GM19238 (cell line): ENCODE data around the gene MIA2.
"Not testable (repeated sequence)": the region's sequence is repeated elsewhere in the genome, so short reads cannot be mapped to it uniquely, and the experiment has no call there.

Experiments
- DNase-seq: peaks from one replicate; pipeline ENCODE4 v3.0.0; 2011; ENCODE audit warnings: low spot score; ENCODE audit not compliant: insufficient read length

MIA2 gene

DNA sequence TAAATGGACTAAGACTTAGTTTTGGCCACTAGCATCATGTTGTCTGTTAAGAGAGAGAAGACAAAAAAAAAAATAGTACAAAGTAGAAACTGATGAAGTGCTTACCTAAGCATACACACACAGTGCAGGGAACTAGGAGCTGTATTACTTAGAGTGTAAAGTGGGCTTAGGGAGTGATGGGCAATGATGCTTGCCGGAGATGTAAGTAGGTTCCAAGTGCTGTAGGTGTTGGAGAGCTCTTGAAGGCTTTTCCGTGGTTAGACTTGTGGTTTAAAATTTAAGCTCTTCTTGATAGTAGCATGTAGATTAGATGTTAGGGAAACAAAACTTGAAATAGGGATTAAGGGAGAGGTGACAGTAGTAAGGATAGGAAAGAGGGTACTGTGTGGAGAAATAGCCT, 34.7 kb downstream of the MIA2 start:
- no peak for DNase-seq

DNA sequence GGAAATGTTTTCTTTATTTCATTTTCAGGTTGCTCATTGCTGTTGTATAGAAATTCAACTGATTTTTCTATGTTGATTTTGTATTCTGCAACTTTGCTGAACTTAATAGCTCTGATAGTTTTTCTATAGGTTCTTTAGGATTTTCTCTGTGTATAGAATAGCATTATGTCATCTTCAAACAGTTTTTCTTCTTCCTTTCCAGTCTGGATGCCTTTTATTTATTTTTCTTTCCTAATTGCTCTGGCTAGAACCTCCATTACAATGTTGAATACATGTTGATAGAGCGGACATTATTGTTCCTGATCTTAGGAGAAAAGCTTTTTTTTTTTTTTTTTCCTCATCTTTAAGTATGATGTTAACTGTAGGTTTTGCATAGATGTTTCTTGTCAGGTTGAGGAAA, 39.2 kb downstream of the MIA2 start:
- no peak for DNase-seq

DNA sequence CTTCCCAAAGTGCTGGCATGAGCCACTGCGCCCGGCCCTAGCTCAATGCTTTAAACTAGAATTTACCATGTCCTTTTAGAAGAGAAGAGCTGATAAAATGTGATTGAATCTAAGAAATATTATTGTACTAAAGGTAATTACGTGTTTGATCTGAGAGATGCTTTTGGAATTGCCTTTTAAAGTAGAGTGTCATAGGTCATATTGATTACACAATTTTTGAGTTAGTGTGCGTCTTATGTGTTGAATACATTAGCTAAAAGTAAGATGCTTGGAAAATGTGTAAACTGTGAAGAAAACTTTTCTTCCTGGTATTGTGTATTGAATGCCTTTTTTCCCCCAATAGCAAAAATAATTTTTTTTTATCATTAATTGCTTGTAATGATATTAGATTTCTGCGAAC, 41.7 kb downstream of the MIA2 start:
- DNase-seq, result no peak

DNA sequence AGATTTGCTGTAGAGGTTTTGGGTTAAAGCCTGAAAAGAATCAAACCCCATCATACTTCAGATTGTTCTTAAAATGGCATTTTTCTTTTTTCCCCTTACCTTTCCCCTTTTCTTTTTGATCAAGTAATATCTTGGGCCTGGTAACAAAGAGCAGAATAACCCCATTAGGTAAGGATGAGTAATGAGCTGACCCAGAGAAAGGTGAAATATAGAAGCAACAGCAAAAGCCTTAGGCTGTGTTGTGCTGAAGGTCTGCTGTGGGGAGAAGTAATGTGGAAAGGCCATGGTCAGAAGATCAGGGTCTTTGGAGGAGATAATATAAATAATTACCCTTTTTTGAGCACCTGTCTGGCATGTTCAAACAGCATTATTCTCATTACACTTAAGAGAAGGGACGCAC, 42.3 kb downstream of the MIA2 start:
- no peak for DNase-seq

DNA sequence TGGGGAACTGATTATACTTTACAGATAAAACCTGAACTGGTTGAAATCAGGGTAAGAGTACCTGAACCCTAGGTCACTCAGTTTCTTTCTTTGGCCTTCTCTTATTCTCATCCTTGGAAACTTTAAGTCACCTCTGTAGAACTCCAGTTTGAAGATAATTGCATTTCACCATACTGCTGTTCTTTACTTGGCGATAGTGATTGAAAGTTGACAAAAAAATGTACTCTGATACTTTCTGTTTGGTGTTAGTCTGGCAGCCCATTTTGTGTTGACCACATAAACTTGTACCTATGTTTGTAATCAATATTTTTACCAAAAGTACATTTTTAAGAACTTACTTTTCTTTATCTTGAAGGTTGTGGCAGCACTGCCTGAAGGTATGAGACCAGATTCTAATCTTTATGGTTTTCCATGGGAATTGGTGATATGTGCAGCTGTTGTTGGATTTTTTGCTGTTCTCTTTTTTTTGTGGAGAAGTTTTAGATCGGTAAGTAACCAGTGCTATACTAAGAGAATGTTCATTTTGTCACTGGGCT, 42.9 kb downstream of the MIA2 start:
- no peak for DNase-seq

DNA sequence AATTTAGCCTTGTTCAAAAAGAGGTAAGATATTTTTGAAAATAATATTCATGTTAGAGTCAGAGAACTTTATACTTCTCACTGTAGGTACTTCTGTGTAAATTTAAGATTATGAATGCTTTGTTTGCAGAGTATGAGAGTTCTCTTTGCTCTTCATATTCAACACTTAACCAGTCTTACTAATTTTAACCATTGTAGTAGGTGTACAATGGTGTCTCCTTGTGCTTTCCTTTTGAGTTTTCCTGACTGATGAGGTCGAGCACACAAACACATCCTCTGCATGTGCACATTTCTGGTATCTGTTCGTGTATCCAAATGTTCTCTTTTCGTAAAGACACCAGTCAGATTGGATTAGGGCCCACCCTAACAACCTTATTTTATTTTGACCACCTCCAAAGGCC, 45.8 kb downstream of the MIA2 start:
- DNase-seq, result no peak

DNA sequence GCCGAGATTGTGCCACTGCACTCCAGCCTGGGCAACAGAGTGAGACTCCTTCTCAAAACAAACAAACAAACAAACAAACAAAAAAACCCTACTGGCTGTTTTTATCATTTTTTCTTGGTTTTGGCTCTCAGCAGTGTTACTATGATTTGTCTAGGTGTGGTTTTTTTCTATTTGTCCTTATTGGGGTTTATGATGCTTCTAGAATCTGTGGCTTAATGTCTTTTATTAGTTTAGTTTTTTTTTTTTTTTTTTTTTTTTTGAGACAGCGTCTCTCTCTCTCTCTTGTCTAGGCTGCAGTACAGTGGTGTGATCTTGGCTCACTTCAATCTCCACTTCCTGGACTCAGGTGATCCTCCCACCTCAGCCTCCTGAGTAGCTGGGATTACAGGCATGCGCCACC, 47.0 kb downstream of the MIA2 start:
- DNase-seq, result not testable (repeated sequence)

DNA sequence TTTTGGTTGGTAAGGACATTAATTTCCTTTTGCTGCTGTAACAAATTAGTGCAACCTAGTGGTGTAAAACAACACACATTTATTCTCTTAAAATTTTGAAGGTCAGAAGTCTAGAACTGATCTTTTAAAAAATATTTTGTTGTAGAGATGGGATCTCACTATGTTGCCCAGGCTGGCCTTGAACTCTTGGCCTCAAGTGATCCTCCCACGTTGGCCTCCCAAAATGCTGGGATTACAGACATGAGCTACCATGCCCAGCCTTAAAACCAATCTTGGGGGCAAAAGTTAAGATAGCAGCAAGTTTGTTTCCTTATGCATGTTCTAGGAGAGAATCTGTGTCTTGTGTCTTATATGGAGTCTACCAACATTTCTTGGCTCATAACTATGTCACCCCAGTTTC, 55.8 kb downstream of the MIA2 start:
- DNase-seq, result no peak

DNA sequence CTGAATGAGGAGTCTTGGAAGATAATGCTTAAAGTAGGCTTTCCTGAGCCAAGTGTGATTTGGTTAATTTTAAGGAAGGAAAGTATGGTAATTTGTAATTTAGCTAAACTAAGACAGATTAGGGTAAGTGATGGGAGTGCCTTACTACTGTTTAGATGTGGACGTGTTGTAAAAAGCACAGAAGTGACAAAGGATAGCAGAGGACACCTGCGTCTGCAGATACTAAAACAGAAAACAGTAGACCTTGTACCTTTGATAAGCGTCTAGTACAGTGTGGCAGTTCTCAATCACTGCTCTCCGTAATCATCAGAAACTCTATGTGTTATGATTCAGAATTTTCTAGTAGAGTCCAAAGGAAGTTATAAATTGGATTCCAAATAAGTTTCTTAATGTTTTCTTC, 58.0 kb downstream of the MIA2 start:
- no peak for DNase-seq

DNA sequence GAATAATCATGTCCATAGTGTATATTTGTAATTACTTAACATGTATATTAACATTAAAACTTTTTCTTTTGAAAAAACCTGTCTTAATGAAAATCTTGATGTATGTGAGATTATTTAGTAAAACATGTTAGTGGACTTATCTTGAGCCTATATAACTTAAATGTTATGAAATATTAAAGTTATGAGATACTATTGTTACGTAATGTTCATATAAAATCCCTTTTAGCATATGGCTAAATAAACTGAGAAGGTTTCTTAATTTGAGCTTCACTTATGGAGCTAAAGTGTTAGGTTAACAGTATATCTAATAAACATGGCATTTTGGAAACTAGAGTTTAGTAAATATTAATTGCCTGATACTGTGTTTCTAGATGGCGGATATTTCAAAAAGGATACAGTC, 59.9 kb downstream of the MIA2 start:
- no peak for DNase-seq

DNA sequence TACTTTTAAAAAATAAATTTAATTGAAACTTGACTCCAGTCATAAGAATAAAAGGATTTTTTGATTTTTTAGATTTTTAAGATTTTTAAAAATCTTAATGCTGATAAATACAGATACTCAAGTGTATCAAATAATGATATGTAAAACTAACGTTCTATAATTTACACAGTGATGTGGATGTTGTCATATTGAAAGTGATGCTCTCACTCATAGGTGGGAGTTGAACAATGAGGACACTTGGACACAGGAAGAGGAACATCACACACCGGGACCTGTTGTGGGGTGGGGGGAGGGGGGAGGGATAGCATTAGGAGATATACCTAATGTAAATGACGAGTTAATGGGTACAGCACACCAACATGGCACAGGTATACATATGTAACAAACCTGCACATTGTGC, 66.7 kb downstream of the MIA2 start:
- DNase-seq, result not testable (repeated sequence)

DNA sequence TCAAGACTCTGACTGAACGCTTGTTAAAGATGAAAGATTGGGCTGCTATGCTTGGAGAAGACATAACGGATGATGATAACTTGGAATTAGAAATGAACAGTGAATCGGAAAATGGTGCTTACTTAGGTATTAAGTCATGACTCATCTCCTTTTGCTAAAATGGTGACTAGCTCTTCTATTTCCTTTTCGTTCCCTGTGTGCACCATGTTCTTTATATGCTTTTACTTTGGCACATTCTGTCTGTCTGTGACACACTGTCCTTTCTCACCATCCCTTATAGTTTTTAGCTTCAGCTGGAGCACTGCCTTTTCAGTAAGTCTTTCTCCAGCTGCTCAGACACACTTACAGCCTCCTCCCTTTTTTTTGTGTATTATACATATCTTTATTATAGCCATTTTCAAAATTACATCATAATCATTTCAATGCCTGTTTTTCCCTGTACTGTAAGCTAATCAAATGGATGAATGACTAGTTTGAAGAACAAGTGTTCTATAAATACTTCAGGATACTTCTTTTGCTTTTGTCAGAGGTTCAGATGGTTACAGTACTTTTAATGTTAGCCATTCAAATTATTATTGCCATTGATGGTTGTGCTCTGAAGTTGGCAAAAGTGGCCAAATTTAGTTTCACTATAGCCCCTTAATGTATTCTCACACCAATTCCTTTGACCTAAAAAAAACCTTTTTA, 68.6 kb downstream of the MIA2 start:
- DNase-seq, result no peak

DNA sequence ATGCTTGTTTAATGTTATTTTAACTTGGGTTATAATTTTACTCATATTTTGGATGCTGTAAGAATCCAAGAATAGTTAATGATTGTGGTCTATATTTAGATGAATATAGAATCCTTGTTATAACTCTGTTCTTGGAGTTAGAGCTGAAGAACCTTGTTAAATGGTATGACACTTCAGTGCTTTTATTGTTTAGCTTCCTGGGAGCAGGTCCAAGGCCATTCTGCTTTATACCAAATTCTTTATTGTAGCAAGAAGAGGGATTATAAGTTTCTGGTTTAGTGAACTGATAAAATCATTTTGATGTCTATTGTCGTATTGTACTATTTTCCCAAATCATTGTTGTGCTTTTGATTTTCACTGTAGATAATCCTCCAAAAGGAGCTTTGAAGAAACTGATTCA, 69.4 kb downstream of the MIA2 start:
- no peak for DNase-seq

DNA sequence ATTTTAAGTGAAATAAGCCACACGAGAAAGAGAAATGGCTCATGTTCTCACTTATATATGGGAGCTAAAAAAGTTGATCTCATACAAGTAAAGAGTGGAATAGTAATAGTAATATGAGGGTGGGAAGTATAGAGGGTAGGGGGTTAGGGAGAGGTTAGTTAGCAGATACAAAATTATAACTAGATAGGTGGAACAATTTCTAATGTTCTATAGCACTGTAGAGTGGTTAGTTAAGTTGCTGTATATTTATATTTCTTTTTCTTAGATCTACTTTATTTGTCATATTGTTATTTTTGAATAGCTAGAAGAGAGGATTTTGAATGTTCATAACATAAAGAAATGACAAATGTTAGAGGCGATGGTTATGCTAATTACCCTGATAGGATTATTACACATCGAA, 74.1 kb downstream of the MIA2 start:
- no peak for DNase-seq

DNA sequence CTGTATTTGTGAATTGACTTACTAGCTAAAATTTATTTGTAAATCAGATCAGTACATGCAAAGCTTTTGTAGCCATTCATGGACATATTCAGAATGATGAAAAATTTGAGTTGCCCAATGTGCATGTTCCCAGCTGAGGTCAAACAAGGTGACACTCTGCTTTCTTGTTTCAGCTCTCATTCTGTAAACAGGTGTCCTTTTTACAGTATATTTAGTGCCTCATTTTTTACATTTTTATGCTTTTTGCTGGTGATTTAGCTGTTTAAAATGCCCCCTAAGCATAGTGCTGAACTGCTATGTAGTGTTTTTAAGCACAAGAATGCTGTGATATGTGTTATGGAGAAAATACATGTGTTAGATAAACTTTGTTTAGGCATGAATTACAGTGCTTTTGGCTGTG, 76.3 kb downstream of the MIA2 start:
- DNase-seq, result no peak

DNA sequence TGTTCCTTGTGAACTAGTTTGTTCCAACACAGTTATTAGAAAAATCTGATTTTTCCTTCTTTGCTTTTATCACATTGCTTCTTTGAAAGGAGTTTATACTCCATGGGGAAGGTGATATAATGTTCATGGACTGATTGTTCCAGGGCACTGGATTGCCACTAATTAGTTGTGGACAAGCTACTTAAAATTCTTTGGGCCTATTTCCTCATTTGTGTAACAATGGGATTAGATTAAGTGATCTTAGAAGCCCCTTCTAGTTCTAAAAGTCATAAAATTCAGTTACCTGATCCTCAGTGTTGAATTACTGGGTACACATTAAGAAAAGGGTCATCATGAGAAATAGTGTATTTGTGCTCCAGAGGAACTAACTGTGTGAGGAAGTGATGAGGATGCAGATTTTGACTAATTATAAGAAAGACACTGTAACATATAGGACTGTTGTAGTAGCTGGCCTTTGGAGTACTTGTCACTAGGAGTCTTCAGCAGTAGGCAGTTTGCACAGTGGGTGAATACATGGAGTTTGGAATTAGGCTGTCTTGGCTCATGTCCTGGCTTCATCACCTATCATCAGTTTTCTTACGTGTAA, 82.2 kb downstream of the MIA2 start:
- no peak for DNase-seq

DNA sequence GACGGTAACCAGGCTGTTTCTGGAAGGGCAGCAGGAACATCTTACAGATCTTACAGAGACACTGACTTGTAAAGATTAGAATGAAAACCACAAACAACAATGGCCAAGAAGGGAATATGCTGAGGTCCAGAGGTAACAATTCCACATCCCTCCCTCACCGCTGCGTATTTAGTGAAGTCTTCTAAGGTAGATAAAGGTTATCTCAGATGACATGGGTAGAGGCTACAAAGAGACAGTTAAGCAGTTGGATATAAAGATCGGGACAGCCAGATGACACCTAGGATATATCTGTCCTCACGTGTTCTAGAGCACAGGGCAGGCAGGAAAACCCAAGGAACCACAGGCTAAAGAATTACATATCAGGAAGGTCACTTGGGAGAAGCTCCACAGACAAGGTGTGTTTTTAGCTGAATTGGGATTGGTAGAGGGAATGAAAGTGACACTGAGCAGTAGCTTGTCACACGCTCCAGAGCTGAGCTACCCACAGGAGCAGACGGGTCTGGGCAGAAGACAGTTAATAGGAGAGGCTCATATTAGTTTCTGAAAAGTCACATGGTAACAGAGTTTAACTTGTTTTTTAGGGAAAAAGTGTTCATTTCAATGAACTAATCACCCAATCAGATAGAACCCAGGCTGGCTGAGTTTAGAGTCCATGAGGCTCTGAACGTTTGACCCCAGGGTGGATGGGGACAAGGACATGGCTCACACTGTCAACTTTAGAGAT, 83.3 kb downstream of the MIA2 start:
- DNase-seq, result no peak

DNA sequence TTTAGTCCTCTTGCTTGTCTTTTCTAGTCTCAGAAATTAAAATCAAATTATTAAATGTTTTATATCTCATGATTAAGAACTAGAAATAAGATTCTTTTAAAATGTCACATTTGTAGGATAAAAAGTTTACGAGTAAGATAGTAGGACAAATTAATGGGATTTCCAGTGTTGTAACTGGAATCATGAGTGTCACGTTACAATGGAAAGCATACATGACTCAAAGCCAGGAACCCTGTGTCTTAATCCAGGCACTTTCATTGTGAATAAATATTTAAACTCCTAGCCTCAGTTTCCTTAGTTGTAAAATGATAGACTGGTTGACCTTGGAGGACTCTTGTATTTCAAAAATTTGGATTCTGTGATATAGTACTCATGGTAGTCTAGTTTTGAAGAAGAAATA, 84.9 kb downstream of the MIA2 start:
- DNase-seq, result no peak

DNA sequence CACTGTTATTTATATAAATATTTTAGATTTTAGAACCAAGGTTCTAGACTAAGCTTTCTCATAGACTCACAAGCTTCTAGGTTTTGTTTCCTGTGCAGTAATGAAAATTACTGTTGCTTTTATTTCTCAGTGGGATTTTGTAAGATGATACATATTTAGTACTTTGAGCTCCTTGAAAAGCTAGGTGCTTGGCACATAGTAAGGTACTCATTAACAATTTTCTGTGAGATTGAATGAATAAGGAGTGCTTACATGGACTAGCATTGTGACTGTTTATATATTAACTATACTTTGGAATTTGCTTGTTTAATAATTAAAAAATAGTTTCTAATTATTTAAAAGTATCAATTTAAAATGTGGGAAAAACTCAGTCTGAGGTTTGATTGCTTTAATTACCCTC, 85.7 kb downstream of the MIA2 start:
- DNase-seq, result no peak

DNA sequence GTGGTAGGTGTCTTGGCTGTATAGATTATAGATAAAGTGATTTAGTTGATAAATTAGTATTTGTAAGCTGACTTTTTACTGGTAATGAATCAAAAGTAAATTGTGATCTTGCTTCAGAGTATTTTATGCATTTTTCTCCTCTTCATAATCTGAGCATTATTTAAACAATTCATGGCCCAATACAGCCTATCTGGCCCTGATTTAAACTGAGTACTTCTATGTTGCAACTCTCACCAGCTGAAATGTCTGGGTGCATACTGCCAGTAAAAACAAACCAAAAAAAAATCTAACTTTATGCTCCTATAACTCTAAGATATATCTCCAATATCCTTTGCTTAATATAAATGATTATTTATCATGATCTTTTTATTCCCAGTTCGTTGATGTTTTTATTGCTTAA, 86.6 kb downstream of the MIA2 start:
- no peak for DNase-seq

DNA sequence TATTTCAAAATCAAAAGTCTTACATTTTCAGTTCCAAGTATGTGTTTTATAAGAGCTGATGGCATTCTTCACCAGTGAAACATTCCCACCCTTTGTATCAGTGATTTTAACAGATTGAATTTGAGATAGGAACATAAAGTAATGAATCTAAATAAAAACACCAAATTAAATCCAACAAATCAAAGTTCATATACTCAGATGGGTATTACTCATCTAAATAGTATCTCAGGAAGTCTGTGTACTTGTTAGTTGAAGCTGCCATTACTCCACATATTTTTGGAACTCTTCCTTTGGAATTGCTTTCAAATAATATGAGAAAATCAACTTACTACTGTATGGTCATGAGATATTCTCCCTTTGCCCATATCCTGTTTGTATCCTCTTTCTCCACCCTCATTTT, 89.1 kb downstream of the MIA2 start:
- DNase-seq, result no peak

DNA sequence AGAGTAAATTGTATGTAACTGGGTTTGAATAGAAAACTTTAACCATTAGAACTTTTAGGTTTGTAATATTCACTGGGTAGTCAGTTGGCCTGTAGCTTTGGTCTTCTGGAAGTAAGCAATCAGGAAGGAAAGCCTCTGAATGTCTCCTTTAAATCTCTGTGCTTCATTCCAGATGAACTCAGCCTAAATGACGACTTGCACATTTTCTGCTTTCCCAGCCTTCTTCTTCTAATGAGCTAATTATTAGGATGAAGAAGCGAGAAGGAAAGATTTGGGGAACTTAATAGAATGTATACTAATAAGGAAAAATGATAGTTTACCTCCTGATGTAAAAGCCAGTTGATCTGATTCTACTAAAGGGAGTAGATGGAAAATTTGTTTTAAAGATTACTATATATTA, 90.4 kb downstream of the MIA2 start:
- no peak for DNase-seq

DNA sequence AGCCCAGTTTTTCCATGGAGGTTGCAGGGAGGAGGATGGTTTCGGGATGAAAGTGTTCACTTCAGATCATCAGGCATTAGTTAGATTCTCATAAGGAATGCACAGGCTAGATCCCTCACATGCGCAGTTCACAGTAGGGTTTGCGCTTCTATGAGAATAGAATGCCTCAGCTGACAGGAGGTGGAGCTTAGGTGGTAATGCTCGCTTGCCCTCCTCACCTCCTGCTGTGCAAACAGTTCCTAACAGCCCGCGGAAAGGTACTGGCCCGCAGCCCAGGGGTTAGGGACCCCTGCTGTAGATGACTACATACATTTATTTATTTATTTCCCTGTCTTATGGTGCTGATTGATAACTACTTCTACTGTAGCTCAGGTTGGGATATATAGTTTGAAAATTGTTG, 105.3 kb downstream of the MIA2 start:
- DNase-seq, result no peak
